SK-N-SH (cell line): ENCODE results near the gene DHRS4L2. TPM values are rescaled to one million over a fixed set of nuclear protein-coding genes. Genes with fewer than 3 reads are reported as not detected.
"Not testable (repeated sequence)": the region's sequence is repeated elsewhere in the genome, so short reads cannot be mapped to it uniquely, and the experiment has no call there.

Experiments
- CTCF ChIA-PET: fragments of 300-600, 350-600 bp; formaldehyde crosslinking; extraction: SDS; loops from one replicate; lab custom pipeline; 2021; lab: Yijun Ruan, JAX
- POLR2A ChIA-PET: fragments of 350-600 bp; sonication (Branson Sonifier 250); formaldehyde crosslinking; extraction: SDS; loops from one replicate; lab custom pipeline; 2020; ENCODE audit warnings: antibody characterized with exemption, inconsistent platforms; lab: Yijun Ruan, JAX
- DNase-seq: peaks from one replicate; pipeline ENCODE4 v3.0.0; 2012
- H2AFZ ChIP-seq: fragments of 200-600 bp; sonication (generic); 2 replicates; pipeline ENCODE4 v1.8.1; 2016; ENCODE audit warnings: antibody characterized with exemption, mild to moderate bottlenecking, low read depth
- H3F3A ChIP-seq: fragments of 200-600 bp; sonication (generic); replicated peaks from 2 replicates; pipeline ENCODE3; 2016; ENCODE audit warnings: antibody characterized with exemption, mild to moderate bottlenecking; ENCODE audit not compliant: insufficient read depth
- H3K27ac ChIP-seq, 2 experiments: fragments of 200-500 bp in 1 of 2; fragments of 200-600 bp in 1 of 2; sonication (Bioruptor generic) in 1 of 2; sonication (generic), shearing (Covaris generic) in 1 of 2; 2 replicates each; pipeline versions ENCODE4 v1.5.1 to v1.6.1; 2014 to 2016; ENCODE audit warnings: low read depth in 2 of 2, inconsistent platforms in 1 of 2, low read length in 1 of 2, mild to moderate bottlenecking in 1 of 2, mixed read lengths in 1 of 2
- H3K27me3 ChIP-seq: fragments of 200-600 bp; sonication (generic), shearing (Covaris generic); 2 replicates; pipeline ENCODE4 v1.6.1; 2016; ENCODE audit warnings: mixed run types; ENCODE audit not compliant: insufficient read depth
- H3K36me3 ChIP-seq, 2 experiments: fragments of 200-500 bp in 1 of 2; fragments of 200-600 bp in 1 of 2; sonication (Bioruptor generic) in 1 of 2; sonication (generic) in 1 of 2; replicated peaks in 1 of 2; 2 replicates each; pipeline versions ENCODE3 to v1.5.1; 2014 to 2016; ENCODE audit warnings: low read length in 1 of 2, mild to moderate bottlenecking in 1 of 2; ENCODE audit not compliant: insufficient read depth in 2 of 2, control insufficient read depth in 1 of 2
- H3K4me1 ChIP-seq, 2 experiments: fragments of 200-500 bp in 1 of 2; fragments of 200-600 bp in 1 of 2; sonication (Bioruptor generic) in 1 of 2; sonication (generic), shearing (Covaris generic) in 1 of 2; 2 replicates each; pipeline versions ENCODE4 v1.5.1 to v1.6.1; 2014 to 2016; ENCODE audit warnings: low read depth in 1 of 2, low read length in 1 of 2, mixed run types in 1 of 2; ENCODE audit not compliant: insufficient read depth in 2 of 2, control insufficient read depth in 1 of 2
- H3K4me2 ChIP-seq: fragments of 200-600 bp; sonication (generic), shearing (Covaris generic); 2 replicates; pipeline ENCODE4 v1.6.1; 2017; ENCODE audit warnings: mixed run types
- H3K4me3 ChIP-seq, 2 experiments: fragments of 200-500 bp in 1 of 2; fragments of 200-600 bp in 1 of 2; sonication (Bioruptor generic) in 1 of 2; sonication (generic), shearing (Covaris generic) in 1 of 2; 2 replicates each; pipeline versions ENCODE4 v1.5.1 to v1.8.1; 2014 to 2016; ENCODE audit warnings: low read depth in 2 of 2, inconsistent platforms in 1 of 2, low read length in 1 of 2, mild to moderate bottlenecking in 1 of 2, mixed read lengths in 1 of 2, moderate library complexity in 1 of 2
- H3K79me2 ChIP-seq: fragments of 200-600 bp; sonication (generic); 2 replicates; pipeline ENCODE4 v1.8.1; 2017; ENCODE audit warnings: mild to moderate bottlenecking; ENCODE audit not compliant: insufficient read depth
- H3K9ac ChIP-seq: fragments of 200-600 bp; sonication (generic); 2 replicates; pipeline ENCODE4 v1.6.1; 2017; ENCODE audit warnings: mixed run types
- H3K9me2 ChIP-seq: fragments of 200-600 bp; sonication (generic); 2 replicates; pipeline ENCODE4 v1.6.1; 2017; ENCODE audit warnings: mixed run types
- H3K9me3 ChIP-seq: fragments of 200-600 bp; sonication (generic); 2 replicates; pipeline ENCODE4 v1.6.1; 2017; ENCODE audit warnings: mixed run types, mild to moderate bottlenecking, moderate library complexity
- H4K20me1 ChIP-seq: fragments of 200-600 bp; sonication (generic); 2 replicates; pipeline ENCODE4 v1.6.1; 2017; ENCODE audit warnings: mild to moderate bottlenecking, mixed run types; ENCODE audit not compliant: insufficient read depth
- RFX5 ChIP-seq: IDR thresholded peaks from 2 replicates; pipeline ENCODE4 v1.6.1; 2012; ENCODE audit warnings: mild to moderate bottlenecking, improper control_type of control experiment, low read length
- TCF12 ChIP-seq: IDR thresholded peaks from 2 replicates; pipeline ENCODE4 v1.4.0; 2012
- WGBS: methylation state at CpG from one replicate; pipeline ENCODE4 v1.1.6; 2017; ENCODE audit warnings: low lambda C conversion rate; 5-methylcytosine and 5-hydroxymethylcytosine counted together
- polyA plus RNA-seq, 3 experiments: library from polyadenylated mRNA; depleted of rRNA; stranded (reverse); fragments of >200 nt; gene quantifications; 2 replicates each; pipeline ENCODE4 v1.2.3, GENCODE V29; 2012
- TF ChIP-seq, protein P1 (sequence below): fragments of 150-350 bp; IDR thresholded peaks from 2 replicates; pipeline ENCODE4 v1.6.1; 2017; ENCODE audit warnings: antibody characterized with exemption, low read length, low read depth, borderline replicate concordance

Gene DHRS4L2
- polyA plus RNA-seq, 1 of the 3 experiments (the other 2 are of a cell fraction): 14.6 TPM

DNA sequence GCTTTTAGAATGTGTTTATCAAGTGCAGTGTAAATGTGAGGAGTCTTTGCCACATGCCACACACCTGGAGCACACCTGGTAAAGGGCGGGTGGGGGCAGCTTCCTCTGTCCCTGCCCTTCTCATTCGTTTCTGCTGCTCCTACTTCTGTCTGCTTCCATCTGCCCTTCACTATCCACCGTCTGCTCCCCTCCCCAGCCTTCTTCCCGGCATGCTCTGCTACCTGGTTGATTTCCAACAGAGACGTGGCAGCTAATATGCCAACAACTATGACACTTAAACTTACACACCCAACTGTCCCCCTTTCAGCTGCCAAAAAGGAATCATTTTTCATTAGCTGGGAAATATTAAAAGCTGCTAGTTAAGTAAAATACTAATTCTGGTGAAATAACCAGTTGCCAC, 54.0 kb downstream of the DHRS4L2 start:
- Histone ChIP-seq H3F3A (no peaks in the 10 kb centered on the region), H3K4me1 (no peaks in the 10 kb centered on the region; a peak in 1 of 4 replicates)
- CTCF ChIA-PET: interaction anchor here (0.9 to 2.5 kb wide), 3 partner anchors 15 to 411 kb away, joined by 3 to 9 read pairs (median 3); no protein-coding TSS in a partner anchor

DNA sequence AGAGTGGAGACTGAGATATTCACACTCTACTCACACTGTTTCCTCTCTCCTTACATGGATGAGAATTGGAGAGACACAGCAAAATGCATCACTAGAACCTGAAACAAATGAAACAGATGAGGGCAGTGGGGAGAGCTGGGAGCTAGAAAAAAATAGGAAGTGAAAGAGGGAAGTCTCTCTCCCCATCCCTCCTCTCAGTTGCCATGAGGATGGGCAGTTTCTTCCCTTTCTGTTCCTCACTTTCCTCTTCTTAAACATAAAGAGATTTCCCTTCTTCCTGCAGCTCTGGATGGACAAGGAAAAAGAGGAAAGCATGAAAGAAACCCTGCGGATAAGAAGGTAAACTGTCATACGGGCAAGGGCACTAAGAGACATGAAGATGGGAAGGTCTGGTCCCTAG, 60.3 kb downstream of the DHRS4L2 start:
- H3K9me2 ChIP-seq, H3K4me3 ChIP-seq, H2AFZ ChIP-seq, H3K9ac ChIP-seq, H3K36me3 ChIP-seq, H3F3A ChIP-seq, DNase-seq, H3K27ac ChIP-seq, H4K20me1 ChIP-seq, H3K27me3 ChIP-seq, POLR2A ChIA-PET, H3K4me2 ChIP-seq, H3K79me2 ChIP-seq, H3K9me3 ChIP-seq: not testable (repeated sequence)
- CTCF ChIA-PET: interaction anchor here (42.8 kb wide), 1 partner anchor 51 kb away, joined by 1159 read pairs; the partner anchor contains the start of gene PCK2
- 71% methylated on average over 2 of the region's 2 CpGs for WGBS
- H3K4me1 ChIP-seq: peaks cover 0 to 18% of the 10 kb centered on the region in 2 experiments; a peak in 1 of 4 replicates

More for the DNA sequence above, 54.0 kb downstream of the DHRS4L2 start:
- no peaks in the 10 kb centered on the region for H4K20me1 ChIP-seq
- no peaks in the 10 kb centered on the region for H3K9me3 ChIP-seq
- POLR2A ChIA-PET: interaction anchor here (0.9 kb wide), 1 partner anchor 36 kb away, joined by 3 read pairs; no protein-coding TSS in a partner anchor
- TF ChIP-seq TCF12 (no peak), RFX5 (no peak)
- TF ChIP-seq, protein P1, sequence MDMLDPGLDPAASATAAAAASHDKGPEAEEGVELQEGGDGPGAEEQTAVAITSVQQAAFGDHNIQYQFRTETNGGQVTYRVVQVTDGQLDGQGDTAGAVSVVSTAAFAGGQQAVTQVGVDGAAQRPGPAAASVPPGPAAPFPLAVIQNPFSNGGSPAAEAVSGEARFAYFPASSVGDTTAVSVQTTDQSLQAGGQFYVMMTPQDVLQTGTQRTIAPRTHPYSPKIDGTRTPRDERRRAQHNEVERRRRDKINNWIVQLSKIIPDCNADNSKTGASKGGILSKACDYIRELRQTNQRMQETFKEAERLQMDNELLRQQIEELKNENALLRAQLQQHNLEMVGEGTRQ: no peak
- TF ChIP-seq, all 33 proteins: peak for 0
- Histone ChIP-seq H3K27me3 (no peaks in the 10 kb centered on the region; the same call in 1 of the 2 replicates), H3K79me2 (no peaks in the 10 kb centered on the region), H3K9ac (no peak overlapping the region), H3K36me3 (no peaks in the 10 kb centered on the region), H3K4me2 (no peak overlapping the region), H3K27ac (no peak overlapping the region), H3K4me3 (no peak overlapping the region), H3K9me2 (no peaks in the 10 kb centered on the region), H2AFZ (no peak overlapping the region)
- DNase-seq: no peak
- WGBS: 32% methylated on average over 5 of the region's 5 CpGs

DNA sequence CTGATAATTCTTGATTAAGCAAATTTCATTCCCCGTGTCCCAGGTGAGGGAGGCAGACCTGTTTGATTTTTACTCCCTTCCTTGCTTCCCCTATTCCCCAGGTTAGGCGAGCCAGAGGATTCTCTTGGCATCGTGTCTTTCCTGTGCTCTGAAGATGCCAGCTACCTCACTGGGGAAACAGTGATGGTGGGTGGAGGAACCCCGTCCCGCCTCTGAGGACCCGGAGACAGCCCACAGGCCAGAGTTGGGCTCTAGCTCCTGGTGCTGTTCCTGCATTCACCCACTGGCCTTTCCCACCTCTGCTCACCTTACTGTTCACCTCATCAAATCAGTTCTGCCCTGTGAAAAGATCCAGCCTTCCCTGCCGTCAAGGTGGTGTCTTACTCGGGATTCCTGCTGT, 62.0 kb downstream of the DHRS4L2 start:
- ChIA-PET POLR2A (interaction anchor here (2.1 to 3.1 kb wide), 3 partner anchors 29 to 64 kb away, joined by 11 to 22 read pairs (median 14); partner anchors contain the start of genes DCAF11, NRL and PCK2), CTCF (interaction anchor here (0.6 to 42.8 kb wide), 3 partner anchors 49 to 171 kb away, joined by 3 to 1159 read pairs (median 3); partner anchors contain the start of genes IRF9 and PCK2)
- H3K27me3 ChIP-seq, H3K27ac ChIP-seq, H3K4me2 ChIP-seq, H3F3A ChIP-seq, H4K20me1 ChIP-seq, H3K4me3 ChIP-seq, H3K9ac ChIP-seq, DNase-seq, H3K36me3 ChIP-seq, H3K79me2 ChIP-seq, H3K9me3 ChIP-seq, H2AFZ ChIP-seq, H3K9me2 ChIP-seq: not testable (repeated sequence)
- peaks cover 0 to 18% of the 10 kb centered on the region in 2 experiments; a peak in 1 of 4 replicates for H3K4me1 ChIP-seq
- WGBS: 79% methylated on average over 8 of the region's 8 CpGs
